ENCODE data around the gene IGSF8.

- TF ChIP-seq CTCF (IDR thresholded peaks at IDR 0.05): no peak
- TF ChIP-seq POLR2A (IDR thresholded peaks at IDR 0.05): no peak
Observed at GRCh38 chr1:160093069-160093395, 5.4 kb downstream of the IGSF8 start.
